Suppressor macrophage treated with lipopolysaccharide for 4 hours (primary cell): ENCODE results near the gene KLHL30.
"Not testable (repeated sequence)": the region's sequence is repeated elsewhere in the genome, so short reads cannot be mapped to it uniquely, and the experiment has no call there.

Experiments used
- DNase-seq: peaks from one replicate; pipeline ENCODE4 v3.0.0-alpha.2; 2020

KLHL30 gene

DNA sequence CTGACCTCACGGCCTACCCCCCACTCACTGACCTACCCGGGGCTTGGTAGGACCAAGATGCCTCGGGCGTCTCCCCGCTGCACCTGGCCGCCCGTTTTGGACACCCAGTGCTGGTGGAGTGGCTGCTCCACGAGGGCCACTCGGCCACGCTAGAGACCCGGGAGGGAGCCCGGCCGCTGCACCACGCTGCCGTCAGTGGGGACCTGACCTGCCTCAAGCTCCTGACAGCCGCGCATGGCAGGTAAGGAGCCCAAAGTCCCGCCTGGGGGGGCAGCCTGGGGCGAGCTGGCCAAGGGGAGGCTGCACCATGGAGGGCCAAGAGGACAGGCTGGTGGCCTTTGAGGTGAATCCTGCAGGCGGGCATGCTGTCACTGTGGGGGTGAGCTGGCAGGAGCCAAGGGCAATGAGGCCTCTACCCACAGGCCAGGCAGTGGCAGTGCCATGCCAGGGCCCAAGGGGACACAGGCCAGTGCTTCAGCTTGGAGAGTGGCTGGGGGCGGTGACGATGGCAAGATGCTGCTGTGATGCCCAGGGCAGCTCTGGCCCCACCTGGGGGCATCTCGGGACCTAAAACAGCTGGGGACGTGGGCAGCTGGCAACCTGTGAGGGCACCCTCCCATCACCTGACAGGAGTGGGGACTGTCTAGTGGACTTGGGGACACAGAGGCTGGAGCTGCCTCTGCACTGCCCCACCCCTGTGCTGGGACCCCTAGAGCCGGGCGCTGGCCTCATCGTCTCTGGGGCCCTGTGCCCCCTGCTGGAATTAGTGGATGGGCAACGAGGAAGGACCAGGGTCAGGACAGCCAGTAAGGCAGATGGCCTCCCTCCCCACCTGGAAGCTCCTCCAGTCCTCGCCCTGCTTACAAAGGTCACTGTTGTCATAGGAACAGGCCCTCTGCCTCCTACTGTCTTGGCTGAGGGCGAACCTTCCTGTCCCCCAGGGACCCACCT is 36.3 kb upstream of the KLHL30 start:
- no peak for DNase-seq

DNA sequence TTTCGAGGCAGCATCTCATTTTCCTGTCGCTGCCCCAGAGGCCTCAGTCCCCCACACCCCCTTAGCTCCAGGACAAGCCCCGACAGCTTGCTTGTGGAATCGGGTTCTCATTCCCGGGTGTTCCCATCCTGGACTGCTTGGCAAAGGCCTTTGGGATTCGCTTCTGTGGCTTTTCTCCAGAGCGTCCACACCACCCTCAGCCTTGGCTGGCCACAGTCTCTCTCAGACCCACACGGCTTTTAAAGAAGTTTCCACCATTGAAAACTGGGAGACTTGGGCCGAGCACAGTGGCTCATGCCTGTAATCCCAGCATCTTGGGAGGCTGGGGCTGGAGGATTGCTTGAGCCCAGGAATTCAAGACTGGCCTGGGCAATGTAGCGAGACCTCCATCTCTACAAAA is 35.6 kb upstream of the KLHL30 start:
- DNase-seq, result no peak

DNA sequence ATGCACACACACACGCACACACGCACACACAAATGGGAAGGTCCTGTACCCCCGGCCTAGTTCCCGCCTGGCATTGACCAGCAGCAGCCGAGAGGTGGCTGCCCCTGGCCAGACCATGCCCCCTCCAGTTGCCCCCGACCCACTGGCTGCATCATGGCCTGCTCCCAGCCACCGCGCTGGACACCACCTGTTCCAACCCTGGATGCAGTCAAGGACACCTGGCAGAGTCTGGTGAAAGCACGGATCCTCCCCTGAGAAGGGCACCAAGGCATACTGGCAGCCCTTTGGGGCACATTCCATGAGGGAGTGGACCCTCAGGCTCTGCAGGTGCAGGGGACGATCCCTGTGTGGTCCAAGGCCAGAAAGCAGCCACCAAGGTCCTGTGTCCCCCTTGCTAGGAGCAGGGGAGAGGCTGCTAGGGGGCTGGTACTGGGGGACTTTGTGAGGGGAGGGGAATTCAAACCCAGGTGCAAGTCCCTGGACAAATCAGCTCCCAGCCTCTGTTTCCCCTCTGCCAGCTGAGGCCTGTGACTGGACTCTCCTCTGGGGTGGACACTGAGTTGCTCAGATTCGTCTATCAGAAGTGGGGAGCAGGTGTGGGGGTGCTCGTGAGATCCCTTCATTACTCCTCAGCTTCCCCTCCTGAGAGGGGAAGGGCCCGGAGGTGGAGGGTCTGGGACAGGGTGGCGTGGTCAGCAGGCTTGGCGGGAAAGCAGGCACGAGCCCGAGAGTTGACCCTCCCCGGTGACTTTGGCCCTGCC is 34.8 kb upstream of the KLHL30 start:
- no peak for DNase-seq

DNA sequence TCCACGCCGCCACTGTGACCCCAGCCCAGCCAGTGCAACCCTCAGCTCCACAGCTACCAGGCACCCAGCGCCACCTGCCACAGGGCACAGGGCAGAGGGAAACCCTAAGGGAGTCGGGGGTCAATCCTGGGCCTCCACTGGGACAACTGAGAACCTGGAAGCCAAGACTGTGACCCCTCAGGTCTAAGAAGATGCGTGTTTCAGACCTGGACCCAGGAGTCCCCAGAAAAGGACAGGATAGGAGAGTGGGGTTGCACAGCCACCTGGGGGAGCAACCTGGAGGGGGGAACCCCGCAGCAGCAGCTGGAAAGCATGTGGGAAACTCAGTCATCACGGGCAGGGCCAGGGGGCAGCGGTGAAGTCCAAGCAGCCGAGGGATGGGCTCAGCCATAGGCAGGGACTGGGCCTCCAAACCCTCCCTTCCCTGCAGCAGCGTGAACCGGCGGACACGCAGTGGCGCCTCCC is 34.2 kb upstream of the KLHL30 start:
- no peak for DNase-seq

GRCh38 chr2:238104691-238105371 is 33.6 kb upstream of the KLHL30 start:
- DNase-seq, result no peak

- DNase-seq, result no peak
Measured at GRCh38 chr2:238105506-238106338, 32.7 kb upstream of the KLHL30 start.

GRCh38 chr2:238106339-238106697 is 32.1 kb upstream of the KLHL30 start:
- DNase-seq, result no peak

DNA sequence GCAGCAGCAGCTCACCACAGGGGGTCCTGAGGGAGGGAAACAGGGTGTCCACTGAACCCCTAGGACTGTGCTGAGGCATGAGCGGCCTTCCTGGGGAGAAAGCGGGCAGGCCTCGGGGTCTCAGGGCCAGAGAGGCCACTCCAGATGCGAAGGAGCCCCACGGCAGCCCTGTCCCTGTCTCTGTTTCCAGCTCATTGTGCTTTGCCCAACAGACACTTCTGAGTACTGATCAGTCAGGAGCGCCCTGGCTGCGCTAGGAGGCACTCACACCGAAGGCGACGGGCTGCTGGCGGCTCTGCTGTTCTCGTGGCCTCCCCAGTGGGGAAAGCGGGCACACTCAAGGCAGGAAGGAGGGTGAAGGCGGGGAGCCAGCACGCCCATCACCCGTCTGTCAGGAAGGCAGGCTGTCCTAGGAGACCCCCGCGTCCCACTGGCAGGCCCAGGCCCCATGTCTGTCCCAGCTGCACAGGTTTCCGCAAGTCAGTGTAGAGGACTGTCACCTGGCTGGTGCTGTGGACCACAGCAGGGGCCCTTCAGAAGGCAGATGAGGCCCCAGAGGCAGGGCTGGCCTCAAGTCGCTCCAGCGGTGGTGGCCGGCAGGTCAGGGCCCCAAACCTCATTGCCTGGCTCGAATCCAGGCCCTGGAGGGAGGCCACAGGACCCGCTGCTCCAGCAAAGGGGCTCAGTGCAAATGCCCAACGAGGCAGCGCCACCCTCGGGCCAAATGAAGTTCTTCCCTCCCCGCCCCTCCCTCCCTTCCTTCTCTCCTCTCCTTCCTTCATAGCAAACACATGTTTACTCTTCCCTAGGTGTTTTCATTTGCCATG is 31.6 kb upstream of the KLHL30 start:
- DNase-seq, result peak; percentile 17

DNA sequence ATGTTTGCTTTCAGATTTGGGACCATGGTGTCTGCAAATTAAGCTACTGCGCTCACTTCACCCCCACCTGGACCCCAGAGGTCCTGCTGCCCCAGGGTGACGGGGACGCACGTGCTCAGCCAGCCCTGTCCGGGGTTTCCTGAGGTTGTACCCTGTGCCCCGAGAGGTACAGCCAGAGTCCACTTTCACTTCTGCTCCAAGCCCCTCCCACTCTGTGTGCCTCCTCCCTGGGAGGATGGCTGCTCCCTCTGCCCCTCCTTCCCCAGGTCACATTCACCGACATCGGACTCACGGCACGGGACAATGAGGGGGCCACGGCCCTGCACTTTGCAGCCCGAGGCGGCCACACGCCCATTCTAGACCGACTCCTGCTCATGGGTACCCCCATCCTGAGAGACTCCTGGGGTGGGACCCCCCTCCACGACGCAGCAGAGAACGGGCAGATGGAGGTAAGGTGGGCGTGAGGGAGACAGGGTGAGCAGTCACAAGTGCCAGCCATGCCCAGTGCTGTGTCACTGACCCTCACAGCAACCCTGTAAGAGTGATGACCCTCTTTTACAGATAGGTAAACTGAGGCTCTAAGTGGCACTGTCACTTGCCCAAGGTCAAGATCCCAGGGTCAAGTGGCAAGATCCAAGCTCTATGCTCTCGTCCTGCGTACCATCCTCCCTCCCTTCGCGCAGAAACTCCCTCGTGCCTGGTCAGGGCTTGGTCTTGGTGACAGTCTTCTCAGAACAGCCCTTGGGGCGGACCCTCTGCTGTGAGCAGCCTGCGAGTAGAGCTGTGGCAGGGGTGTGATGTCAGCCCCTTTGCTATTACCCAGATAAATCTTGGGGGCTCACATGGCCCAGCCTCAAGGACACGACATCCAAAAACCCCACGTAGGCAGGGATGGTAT is 30.7 kb upstream of the KLHL30 start:
- DNase-seq, result peak; percentile 30

GRCh38 chr2:238108423-238109183 is 29.9 kb upstream of the KLHL30 start:
- DNase-seq, result no peak

- DNase-seq, result no peak
Measured at GRCh38 chr2:238113611-238114010, 24.9 kb upstream of the KLHL30 start.

- no peak for DNase-seq
Measured at GRCh38 chr2:238114331-238114841, 24.1 kb upstream of the KLHL30 start.

DNA sequence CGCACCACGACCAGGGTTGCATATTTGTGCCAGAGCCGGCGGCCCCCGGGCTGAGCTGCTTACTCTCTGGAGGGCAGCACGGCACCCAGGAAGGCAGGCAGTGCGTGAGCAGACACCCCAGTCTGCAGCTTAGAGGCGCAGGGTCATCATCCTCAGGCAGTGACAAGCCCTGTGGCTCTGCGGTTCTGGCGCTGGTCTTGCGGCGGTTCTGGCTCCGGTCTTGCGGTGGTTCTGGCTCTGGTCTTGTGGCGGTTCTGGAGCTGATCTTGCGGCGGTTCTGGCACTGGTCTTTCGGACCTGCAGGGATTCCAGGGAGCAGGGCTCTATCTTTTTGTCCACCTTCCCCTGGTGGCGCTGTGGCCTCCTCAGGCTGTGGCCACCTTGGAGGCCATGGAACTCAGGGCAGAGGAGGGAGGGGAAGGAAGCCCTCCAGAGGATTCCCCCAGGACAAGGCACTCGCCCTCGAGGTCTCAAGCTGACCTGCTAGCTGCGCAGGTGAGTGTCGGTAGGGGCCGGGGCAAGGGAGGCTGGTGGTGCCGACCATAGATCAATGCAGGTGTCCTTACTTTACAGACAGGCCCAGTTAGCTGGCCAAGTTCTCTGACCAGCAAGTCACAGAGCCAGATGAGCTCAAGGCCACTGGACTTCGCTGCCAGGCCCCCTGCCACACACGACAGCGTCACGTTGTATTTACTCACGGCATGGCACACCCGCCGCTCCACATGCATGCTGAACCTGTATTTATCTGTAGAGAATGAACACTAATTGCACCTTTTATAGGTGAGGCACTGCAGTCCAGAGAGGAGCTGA is 23.4 kb upstream of the KLHL30 start:
- DNase-seq, result no peak

DNA sequence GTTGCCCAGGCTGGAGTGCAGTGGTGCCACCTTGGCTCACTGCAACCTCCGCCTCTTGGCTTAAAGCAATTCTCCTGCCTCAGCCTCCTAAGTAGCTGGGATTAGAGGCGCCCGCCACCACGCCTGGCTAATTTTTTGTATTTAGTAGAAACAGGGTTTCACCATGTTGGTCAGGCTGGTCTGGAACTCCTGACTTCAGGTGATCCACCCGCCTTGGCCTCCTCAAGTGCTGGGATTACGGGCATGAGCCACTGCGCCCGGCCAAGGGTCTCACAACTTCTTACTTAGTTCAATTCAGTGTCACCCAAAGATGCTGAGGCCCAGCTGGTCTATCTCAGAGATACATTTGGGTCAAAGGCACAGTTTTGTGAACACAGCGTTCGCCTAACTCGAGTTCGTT is 22.8 kb upstream of the KLHL30 start:
- not testable (repeated sequence) for DNase-seq

DNA sequence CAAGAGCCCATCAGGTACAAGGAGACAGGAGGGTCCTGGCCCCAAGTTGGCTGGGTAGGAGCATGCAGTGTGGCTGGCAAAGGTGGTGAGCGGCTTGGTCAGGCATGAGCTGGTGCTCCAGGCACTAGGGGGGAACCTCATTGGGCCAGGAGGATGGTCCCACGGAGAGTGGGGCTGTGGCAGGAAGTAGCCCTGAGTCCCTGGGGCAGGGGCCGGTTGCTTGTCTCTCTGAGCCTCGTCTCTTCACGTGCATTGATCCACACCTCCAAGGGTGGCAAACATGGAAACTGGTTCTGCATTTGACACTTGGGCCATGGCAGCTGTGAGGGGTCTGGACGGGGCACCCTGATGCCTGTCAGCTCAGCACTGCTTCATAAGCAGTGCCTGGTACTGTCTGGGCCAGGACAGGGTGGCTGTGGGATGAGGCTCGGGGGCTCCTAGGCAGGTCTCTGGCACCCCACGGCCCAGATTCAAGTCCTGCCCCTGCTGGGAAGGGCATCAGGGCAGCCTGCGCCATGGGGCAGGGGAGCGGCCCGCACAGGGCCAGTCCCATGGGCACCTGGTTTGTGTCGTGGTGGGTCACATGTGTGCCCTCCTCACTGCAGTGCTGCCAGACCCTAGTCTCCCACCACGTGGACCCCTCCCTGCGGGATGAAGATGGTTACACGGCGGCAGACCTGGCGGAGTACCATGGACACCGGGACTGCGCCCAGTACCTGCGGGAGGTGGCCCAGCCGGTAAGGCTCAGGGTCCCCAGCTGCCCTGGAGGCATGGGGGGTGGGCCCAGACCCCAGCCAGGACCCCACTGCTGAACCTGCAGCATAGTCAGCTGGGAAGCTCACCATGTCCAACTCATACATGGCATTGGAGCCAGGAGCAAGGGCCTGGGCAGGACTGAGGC is 21.9 kb upstream of the KLHL30 start:
- DNase-seq, result no peak

- DNase-seq, result no peak
Measured at GRCh38 chr2:238117199-238118154, 21.0 kb upstream of the KLHL30 start.
